Liver (tissue), 9 donors: ENCODE data around the gene SF1. TPM values are rescaled to one million over a fixed set of nuclear protein-coding genes. Genes with fewer than 3 reads are reported as not detected.

ENCODE experiments used
- DNase-seq: peaks from one replicate; pipeline ENCODE4 v3.0.0-alpha.2; 2017; ENCODE audit warnings: low spot score
- H3K27ac ChIP-seq, 2 donors: one replicate each; pipeline ENCODE4 v1.7.0; 2013; ENCODE audit warnings: inconsistent platforms in 2 of 2, low read length in 2 of 2, control low read depth in 1 of 2, low read depth in 1 of 2, mild to moderate bottlenecking in 1 of 2
- H3K27me3 ChIP-seq, 4 donors: one replicate each; pipeline versions ENCODE4 v1.6.1 to v1.7.0; 2013; ENCODE audit warnings: low read length in 3 of 4, inconsistent platforms in 1 of 4, mild to moderate bottlenecking in 1 of 4, moderate library complexity in 1 of 4; ENCODE audit not compliant: control insufficient read depth in 4 of 4, insufficient read depth in 4 of 4
- H3K36me3 ChIP-seq, 4 donors: one replicate each; pipeline versions ENCODE4 v1.6.1 to v1.7.0; 2013; ENCODE audit warnings: low read length in 3 of 4, mild to moderate bottlenecking in 3 of 4, low read depth in 1 of 4, moderate library complexity in 1 of 4; ENCODE audit not compliant: control insufficient read depth in 4 of 4, insufficient read depth in 3 of 4
- H3K4me1 ChIP-seq, 4 donors: one replicate each; pipeline versions ENCODE4 v1.6.1 to v1.7.0; 2013; ENCODE audit warnings: low read length in 3 of 4, mild to moderate bottlenecking in 3 of 4, moderate library complexity in 1 of 4; ENCODE audit not compliant: control insufficient read depth in 4 of 4, insufficient read depth in 4 of 4
- H3K4me3 ChIP-seq, 3 donors: one replicate each; pipeline versions ENCODE4 v1.6.1 to v1.7.0; 2013; ENCODE audit warnings: low read length in 3 of 3, control low read depth in 1 of 3, low read depth in 1 of 3, mild to moderate bottlenecking in 1 of 3
- H3K9ac ChIP-seq, 2 donors: one replicate each; pipeline ENCODE4 v1.7.0; 2013; ENCODE audit warnings: low read length in 2 of 2, mild to moderate bottlenecking in 2 of 2, moderate library complexity in 2 of 2, control low read depth in 1 of 2, low read depth in 1 of 2
- H3K9me3 ChIP-seq, 4 donors: one replicate each; pipeline versions ENCODE4 v1.6.1 to v1.7.0; 2013; ENCODE audit warnings: low read length in 3 of 4; ENCODE audit not compliant: control insufficient read depth in 4 of 4
- EGR1 ChIP-seq, 2 donors: IDR thresholded peaks; 2 replicates each; pipeline ENCODE4 v1.6.1; 2016 to 2018; ENCODE audit warnings: antibody characterized with exemption in 2 of 2, low read depth in 2 of 2
- FOXA2 ChIP-seq: IDR thresholded peaks from 2 replicates; pipeline ENCODE4 v1.6.1; 2016; ENCODE audit warnings: antibody characterized with exemption
- GABPA ChIP-seq, 2 donors: IDR thresholded peaks in 1 of 2; conservative IDR thresholded peaks in 1 of 2; 2 replicates each; pipeline ENCODE4 v1.6.1; 2016; ENCODE audit warnings: antibody characterized with exemption in 2 of 2, mild to moderate bottlenecking in 1 of 2, moderate library complexity in 1 of 2
- HNF4G ChIP-seq: IDR thresholded peaks from 2 replicates; pipeline ENCODE4 v1.6.1; 2016; ENCODE audit warnings: antibody characterized with exemption
- MAX ChIP-seq: IDR thresholded peaks from 2 replicates; pipeline ENCODE4 v1.6.1; 2016; ENCODE audit warnings: antibody characterized with exemption
- NR2F2 ChIP-seq: IDR thresholded peaks from 2 replicates; pipeline ENCODE4 v1.6.1; 2016; ENCODE audit warnings: antibody characterized with exemption
- RAD21 ChIP-seq, 2 donors: IDR thresholded peaks; 2 replicates each; pipeline ENCODE4 v1.6.1; 2016; ENCODE audit warnings: antibody characterized with exemption in 2 of 2, mild to moderate bottlenecking in 2 of 2
- RXRA ChIP-seq, 2 donors: IDR thresholded peaks; 2 replicates each; pipeline ENCODE4 v1.6.1; 2017 to 2018; ENCODE audit warnings: antibody characterized with exemption in 2 of 2, mild to moderate bottlenecking in 1 of 2
- SP1 ChIP-seq: IDR thresholded peaks from 2 replicates; pipeline ENCODE4 v1.6.1; 2018; ENCODE audit warnings: antibody characterized with exemption, mild to moderate bottlenecking
- YY1 ChIP-seq: IDR thresholded peaks from 2 replicates; pipeline ENCODE4 v1.6.1; 2016; ENCODE audit warnings: antibody characterized with exemption, mild to moderate bottlenecking
- ZBTB33 ChIP-seq: IDR thresholded peaks from 2 replicates; pipeline ENCODE4 v1.6.1; 2016; ENCODE audit warnings: antibody characterized with exemption
- WGBS: extraction: QIAGEN DNeasy Blood & Tissue Kit; methylation state at CpG from one replicate; pipeline ENCODE4 v1.1.7; 2013; 5-methylcytosine and 5-hydroxymethylcytosine counted together
- polyA plus RNA-seq, 2 donors: library from polyadenylated mRNA; stranded (reverse) in 1 of 2; unstranded in 1 of 2; fragments of 200-250 nt in 1 of 2; fragments of >200 nt in 1 of 2; fragmentation: Nextera tagmentation in 1 of 2; extraction: Ambion mirVana in 1 of 2; gene quantifications; one replicate each; pipeline versions ENCODE4 v1.2.1 to v1.2.3, GENCODE V29; 2013 to 2015
- total RNA-seq, 2 donors: library from RNA; depleted of rRNA; stranded (reverse); fragments of >200 nt; gene quantifications; one replicate each; pipeline ENCODE4 v1.2.3, GENCODE V29; 2014
- TF ChIP-seq, protein P1 (sequence below): IDR thresholded peaks from 2 replicates; pipeline ENCODE4 v1.6.1; 2016; ENCODE audit warnings: antibody characterized with exemption
- TF ChIP-seq, protein P2 (sequence below): IDR thresholded peaks from 2 replicates; pipeline ENCODE4 v1.6.1; 2016; ENCODE audit warnings: antibody characterized with exemption, mild to moderate bottlenecking
- donor health status: healthy.
- donor health status: healthy.
- donor health status: healthy.
- donor health status: healthy.
- donor health status: healthy.

Gene SF1
- total and polyA plus RNA-seq, 4 donors = 44.9 to 135 (median 50.1) TPM

DNA sequence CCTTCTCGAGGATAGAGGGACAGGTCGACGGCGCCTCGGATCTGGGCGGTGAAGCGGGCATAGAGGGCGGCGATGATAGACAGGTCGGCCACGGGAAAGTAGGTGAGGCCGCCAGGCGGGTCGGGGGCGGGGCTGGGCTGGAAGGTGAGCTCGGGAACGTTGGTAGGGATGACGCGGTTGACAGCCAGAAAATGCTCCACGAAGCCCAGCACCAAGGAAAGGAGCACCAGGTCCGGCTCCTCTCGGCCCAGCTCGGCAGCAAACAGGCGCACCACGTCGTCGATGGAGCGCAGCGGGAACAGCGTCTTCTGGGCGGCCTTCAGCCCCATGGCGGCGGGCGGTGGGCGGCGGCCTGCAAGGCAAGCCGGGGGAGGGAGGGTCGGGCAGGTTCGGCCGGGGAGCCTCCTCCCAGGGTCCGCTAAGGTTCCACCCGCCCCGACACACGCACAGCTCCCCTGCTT lies 31.5 kb upstream of the SF1 start:
- Histone ChIP-seq H3K27ac (peak overlapping the region; percentile 15 to 54), H3K4me3 (peak overlapping the region; percentile 62 to 84 (median 81)), H3K4me1 (peaks cover 4 to 12% (median 7%) of the 10 kb centered on the region in 4 donors), H3K9ac (no peak overlapping the region), H3K36me3 (peaks cover 3 to 20% (median 5%) of the 10 kb centered on the region in 4 donors), H3K9me3 (no peaks in the 10 kb centered on the region), H3K27me3 (no peaks in the 10 kb centered on the region)
- TF ChIP-seq YY1 (no peak), RAD21 (IDR thresholded peaks at IDR 0.05) (no peak), EGR1 (IDR thresholded peaks at IDR 0.05; ENCODE audit: low read depth in 2 of 2) (no peak), GABPA (IDR thresholded peaks at IDR 0.05 in 1 of 2, conservative IDR thresholded peaks at IDR 0.05 in 1 of 2) (no peak), ZBTB33 (no peak), RXRA (IDR thresholded peaks at IDR 0.05) (no peak)
- DNase-seq = peak; percentile 62
- 4% methylated on average over 44 of the region's 44 CpGs for WGBS

GRCh38 chr11:64805481-64805880 lies 27.1 kb upstream of the SF1 start:
- H3K36me3 ChIP-seq = peaks cover 6 to 22% (median 7%) of the 10 kb centered on the region in 4 donors
- WGBS = 99% methylated on average over 9 of the region's 9 CpGs

GRCh38 chr11:64804346-64805210 lies 26.2 kb upstream of the SF1 start:
- H3K27me3 ChIP-seq = no peaks in the 10 kb centered on the region
- 93% methylated on average over 41 of the region's 41 CpGs for WGBS
- no peaks in the 10 kb centered on the region for H3K9me3 ChIP-seq
- H3K36me3 ChIP-seq = peaks cover 6 to 22% (median 7%) of the 10 kb centered on the region in 4 donors
- H3K27ac ChIP-seq = no peak overlapping the region
- TF ChIP-seq NR2F2 (no peak), MAX (no peak), SP1 (no peak), GABPA (IDR thresholded peaks at IDR 0.05 in 1 of 2, conservative IDR thresholded peaks at IDR 0.05 in 1 of 2) (no peak), HNF4G (no peak)
- TF ChIP-seq, protein P1, sequence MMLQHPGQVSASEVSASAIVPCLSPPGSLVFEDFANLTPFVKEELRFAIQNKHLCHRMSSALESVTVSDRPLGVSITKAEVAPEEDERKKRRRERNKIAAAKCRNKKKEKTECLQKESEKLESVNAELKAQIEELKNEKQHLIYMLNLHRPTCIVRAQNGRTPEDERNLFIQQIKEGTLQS = no peak
- TF ChIP-seq, protein P2, sequence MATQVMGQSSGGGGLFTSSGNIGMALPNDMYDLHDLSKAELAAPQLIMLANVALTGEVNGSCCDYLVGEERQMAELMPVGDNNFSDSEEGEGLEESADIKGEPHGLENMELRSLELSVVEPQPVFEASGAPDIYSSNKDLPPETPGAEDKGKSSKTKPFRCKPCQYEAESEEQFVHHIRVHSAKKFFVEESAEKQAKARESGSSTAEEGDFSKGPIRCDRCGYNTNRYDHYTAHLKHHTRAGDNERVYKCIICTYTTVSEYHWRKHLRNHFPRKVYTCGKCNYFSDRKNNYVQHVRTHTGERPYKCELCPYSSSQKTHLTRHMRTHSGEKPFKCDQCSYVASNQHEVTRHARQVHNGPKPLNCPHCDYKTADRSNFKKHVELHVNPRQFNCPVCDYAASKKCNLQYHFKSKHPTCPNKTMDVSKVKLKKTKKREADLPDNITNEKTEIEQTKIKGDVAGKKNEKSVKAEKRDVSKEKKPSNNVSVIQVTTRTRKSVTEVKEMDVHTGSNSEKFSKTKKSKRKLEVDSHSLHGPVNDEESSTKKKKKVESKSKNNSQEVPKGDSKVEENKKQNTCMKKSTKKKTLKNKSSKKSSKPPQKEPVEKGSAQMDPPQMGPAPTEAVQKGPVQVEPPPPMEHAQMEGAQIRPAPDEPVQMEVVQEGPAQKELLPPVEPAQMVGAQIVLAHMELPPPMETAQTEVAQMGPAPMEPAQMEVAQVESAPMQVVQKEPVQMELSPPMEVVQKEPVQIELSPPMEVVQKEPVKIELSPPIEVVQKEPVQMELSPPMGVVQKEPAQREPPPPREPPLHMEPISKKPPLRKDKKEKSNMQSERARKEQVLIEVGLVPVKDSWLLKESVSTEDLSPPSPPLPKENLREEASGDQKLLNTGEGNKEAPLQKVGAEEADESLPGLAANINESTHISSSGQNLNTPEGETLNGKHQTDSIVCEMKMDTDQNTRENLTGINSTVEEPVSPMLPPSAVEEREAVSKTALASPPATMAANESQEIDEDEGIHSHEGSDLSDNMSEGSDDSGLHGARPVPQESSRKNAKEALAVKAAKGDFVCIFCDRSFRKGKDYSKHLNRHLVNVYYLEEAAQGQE = no peak
- H3K4me3 ChIP-seq = no peak overlapping the region
- no peak for DNase-seq
- H3K9ac ChIP-seq = no peak overlapping the region
- peaks cover 4 to 23% (median 15%) of the 10 kb centered on the region in 4 donors for H3K4me1 ChIP-seq

More at GRCh38 chr11:64805481-64805880, 27.1 kb upstream of the SF1 start:
- Histone ChIP-seq H3K4me1 (peaks cover 6 to 26% (median 17%) of the 10 kb centered on the region in 4 donors), H3K4me3 (no peak overlapping the region), H3K27me3 (no peaks in the 10 kb centered on the region), H3K27ac (no peak overlapping the region), H3K9ac (no peak overlapping the region), H3K9me3 (no peaks in the 10 kb centered on the region)
- DNase-seq = no peak
- TF ChIP-seq, protein P1 = no peak
- no peak for TF ChIP-seq FOXA2
